GM12878 (cell line): ENCODE results near the gene MIPOL1. TPM values are rescaled to one million over a fixed set of nuclear protein-coding genes. Genes with fewer than 3 reads are reported as not detected.

Source experiments
- ATAC-seq: fragments of 200-7000 bp; cut with Tn5 transposase; 3 replicates; pipeline ENCODE4 v1.9.1; 2020; ENCODE audit warnings: mild to moderate bottlenecking, moderate library complexity
- BruUV-seq: library from RNA; stranded (reverse); fragments of 400-500 nt; replicated peaks from 2 replicates; lab custom pipeline; 2021; lab: Mats Ljungman, UMichigan
- CTCF ChIA-PET: fragments of 300-600 bp; sonication (Branson Sonifier 250); formaldehyde crosslinking; extraction: SDS; loops from one replicate; lab custom pipeline; 2021; ENCODE audit warnings: inconsistent platforms; lab: Yijun Ruan, JAX
- POLR2A ChIA-PET: fragments of 350-600 bp; formaldehyde crosslinking; extraction: SDS; loops from one replicate; lab custom pipeline; 2021; ENCODE audit warnings: inconsistent platforms; lab: Charles Lee
- RAD21 ChIA-PET: fragments of 300-600 bp; sonication (Branson Sonifier 250); formaldehyde crosslinking; loops from one replicate; lab custom pipeline; 2023; ENCODE audit warnings: antibody characterized with exemption; ENCODE audit not compliant: unreplicated experiment; lab: Charles Lee
- SMC1A ChIA-PET: fragments of 300-600 bp; sonication (Branson Sonifier 250); formaldehyde crosslinking; loops from one replicate; lab custom pipeline; 2023; ENCODE audit not compliant: unreplicated experiment, uncharacterized antibody; lab: Charles Lee
- DNase-seq: peaks from one replicate; pipeline ENCODE4 v3.0.0-alpha.2; 2011; ENCODE audit warnings: low read depth, low spot score
- FAIRE-seq: peaks from 3 replicates; lab custom pipeline; 2011; peaks lifted over from hg19 to GRCh38; lab: Jason Lieb, UNC
- H2AFZ ChIP-seq: 2 replicates; pipeline ENCODE4 v1.6.0; 2011; ENCODE audit warnings: low read depth, low read length, control low read depth; ENCODE audit not compliant: control insufficient read depth
- H3K27ac ChIP-seq: 2 replicates; pipeline ENCODE4 v1.5.1; 2011; ENCODE audit warnings: control low read depth; ENCODE audit not compliant: control insufficient read depth, insufficient read depth
- H3K27me3 ChIP-seq, 2 experiments: replicated peaks in 1 of 2; 2 replicates each; pipeline versions ENCODE4 v1.6.0 to v1.6.1; 2011; ENCODE audit warnings: low read length in 1 of 2; ENCODE audit not compliant: control insufficient read depth in 2 of 2, insufficient read depth in 2 of 2
- H3K36me3 ChIP-seq, 2 experiments: 2 replicates each; pipeline ENCODE4 v1.5.1; 2011; ENCODE audit warnings: low read length in 1 of 2; ENCODE audit not compliant: control insufficient read depth in 2 of 2, insufficient read depth in 2 of 2
- H3K4me1 ChIP-seq: 2 replicates; pipeline ENCODE4 v1.6.1; 2011; ENCODE audit warnings: mild to moderate bottlenecking, low read length, moderate library complexity, mixed read lengths; ENCODE audit not compliant: control insufficient read depth, insufficient read depth
- H3K4me2 ChIP-seq: 2 replicates; pipeline ENCODE4 v1.6.0; 2011; ENCODE audit warnings: control low read depth; ENCODE audit not compliant: control insufficient read depth, insufficient read depth
- H3K4me3 ChIP-seq: fragments of 200-600 bp; sonication (generic); 2 replicates; pipeline ENCODE4 v1.5.1; 2016
- H3K79me2 ChIP-seq: 2 replicates; pipeline ENCODE4 v1.6.0; 2011; ENCODE audit warnings: low read length; ENCODE audit not compliant: control insufficient read depth, insufficient read depth
- H3K9ac ChIP-seq: 2 replicates; pipeline ENCODE4 v1.8.0; 2011; ENCODE audit warnings: low read length, control low read depth, mixed read lengths; ENCODE audit not compliant: control insufficient read depth, insufficient read depth
- H3K9me3 ChIP-seq: replicated peaks from 3 replicates; pipeline ENCODE4 v1.5.1; 2011; ENCODE audit warnings: mild to moderate bottlenecking, low read length; ENCODE audit not compliant: control insufficient read depth, insufficient read depth
- H4K20me1 ChIP-seq: 2 replicates; pipeline ENCODE4 v1.6.0; 2011; ENCODE audit not compliant: control insufficient read depth, insufficient read depth
- CREM ChIP-seq: IDR thresholded peaks from 2 replicates; pipeline ENCODE4 v1.6.1; 2014; ENCODE audit warnings: antibody characterized with exemption, low read depth
- EZH2 ChIP-seq: IDR thresholded peaks from 2 replicates; pipeline ENCODE4 v1.6.1; 2012; ENCODE audit warnings: low read depth, mild to moderate bottlenecking, control low read depth, inconsistent platforms, low read length, borderline replicate concordance; ENCODE audit not compliant: control insufficient read depth
- POLR2AphosphoS2 ChIP-seq: IDR thresholded peaks from 2 replicates; pipeline ENCODE4 v1.6.1; 2011; ENCODE audit warnings: low read depth, mild to moderate bottlenecking, low read length, improper control_type of control experiment, moderate library complexity
- STAT3 ChIP-seq: IDR thresholded peaks from 2 replicates; pipeline ENCODE4 v1.6.1; 2011; ENCODE audit warnings: low read depth, low read length, improper control_type of control experiment
- TBL1XR1 ChIP-seq: IDR thresholded peaks from 2 replicates; pipeline ENCODE4 v1.6.1; 2012; ENCODE audit warnings: low read depth, low read length, improper control_type of control experiment
- TCF3 ChIP-seq: IDR thresholded peaks from 2 replicates; pipeline ENCODE4 v1.6.1; 2012; ENCODE audit warnings: low read depth, mild to moderate bottlenecking, low read length, borderline replicate concordance; ENCODE audit not compliant: insufficient read depth
- in situ Hi-C: fragments of 300-500 bp; cut with MboI; formaldehyde crosslinking; loops from 9 replicates; pipeline ENCODE4 v1.14.3; 2018; ENCODE audit warnings: mixed read lengths
- intact Hi-C: fragments of 100-400 bp; cut with micrococcal nuclease; formaldehyde crosslinking; loops from one replicate; pipeline ENCODE4 v1.14.2; 2022; ENCODE audit not compliant: unreplicated experiment
- polyA plus RNA-seq, 11 experiments: library from polyadenylated mRNA; depleted of rRNA in 4 of 11; unstranded in 6 of 11; stranded (reverse) in 5 of 11; fragments of >200 nt; fragmentation: Nextera tagmentation in 4 of 11; fragmentation: Illumina TruSeq in 1 of 11; extraction: Ambion mirVana in 4 of 11; extraction: Trizol in 1 of 11; gene quantifications; 1 replicate in 1 of 11; 2 replicates in 10 of 11; pipeline versions ENCODE4 v1.2.1 to v1.2.3, GENCODE V29; 2011 to 2016; ENCODE audit warnings: inconsistent platforms in 2 of 11, missing spikeins in 2 of 11, low read depth in 1 of 11
- total RNA-seq, 4 experiments: library from RNA; depleted of rRNA in 3 of 4; stranded (reverse); fragments of >200 nt in 3 of 4; fragmentation: Illumina TruSeq in 1 of 4; extraction: Trizol in 1 of 4; gene quantifications; 2 replicates each; pipeline versions ENCODE4 v1.2.1 to v1.2.3, GENCODE V29; 2013 to 2021
- TF ChIP-seq, protein P1 (sequence below): IDR thresholded peaks from 2 replicates; pipeline ENCODE4 v1.6.1; 2012; ENCODE audit warnings: improper control_type of control experiment, low read depth, low read length; ENCODE audit not compliant: insufficient replicate concordance

Gene MIPOL1
- total and polyA plus RNA-seq, 10 of the 15 experiments (the other 5 are each of a cell fraction or from before 2014, with no cell fraction given), result 0.06 TPM; not detected in 9

DNA sequence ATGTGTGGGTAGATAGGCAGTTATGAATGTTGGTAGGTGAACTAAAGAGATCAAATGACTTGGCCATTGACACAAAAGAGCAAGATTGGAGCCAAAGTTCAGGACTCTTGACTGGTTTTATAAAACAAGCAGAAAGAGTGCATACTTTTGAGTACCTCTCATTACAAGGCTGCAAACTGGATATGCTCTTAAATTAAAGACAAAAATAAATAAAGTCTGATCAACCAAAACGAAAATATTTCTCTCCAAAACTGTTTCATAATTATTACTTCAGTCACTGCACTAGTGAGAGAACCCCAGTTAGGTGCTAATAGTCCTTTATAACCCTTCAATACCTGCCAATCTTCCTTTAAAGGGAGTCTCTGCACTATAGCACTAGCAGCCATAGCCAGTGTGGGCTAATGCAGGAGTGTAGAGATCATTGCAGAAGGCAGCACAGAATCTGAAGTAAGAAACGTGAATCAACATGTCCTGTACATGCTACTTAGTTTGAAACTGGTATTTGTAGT is 250.2 kb downstream of the MIPOL1 start (continued):
- TF ChIP-seq, protein P1, sequence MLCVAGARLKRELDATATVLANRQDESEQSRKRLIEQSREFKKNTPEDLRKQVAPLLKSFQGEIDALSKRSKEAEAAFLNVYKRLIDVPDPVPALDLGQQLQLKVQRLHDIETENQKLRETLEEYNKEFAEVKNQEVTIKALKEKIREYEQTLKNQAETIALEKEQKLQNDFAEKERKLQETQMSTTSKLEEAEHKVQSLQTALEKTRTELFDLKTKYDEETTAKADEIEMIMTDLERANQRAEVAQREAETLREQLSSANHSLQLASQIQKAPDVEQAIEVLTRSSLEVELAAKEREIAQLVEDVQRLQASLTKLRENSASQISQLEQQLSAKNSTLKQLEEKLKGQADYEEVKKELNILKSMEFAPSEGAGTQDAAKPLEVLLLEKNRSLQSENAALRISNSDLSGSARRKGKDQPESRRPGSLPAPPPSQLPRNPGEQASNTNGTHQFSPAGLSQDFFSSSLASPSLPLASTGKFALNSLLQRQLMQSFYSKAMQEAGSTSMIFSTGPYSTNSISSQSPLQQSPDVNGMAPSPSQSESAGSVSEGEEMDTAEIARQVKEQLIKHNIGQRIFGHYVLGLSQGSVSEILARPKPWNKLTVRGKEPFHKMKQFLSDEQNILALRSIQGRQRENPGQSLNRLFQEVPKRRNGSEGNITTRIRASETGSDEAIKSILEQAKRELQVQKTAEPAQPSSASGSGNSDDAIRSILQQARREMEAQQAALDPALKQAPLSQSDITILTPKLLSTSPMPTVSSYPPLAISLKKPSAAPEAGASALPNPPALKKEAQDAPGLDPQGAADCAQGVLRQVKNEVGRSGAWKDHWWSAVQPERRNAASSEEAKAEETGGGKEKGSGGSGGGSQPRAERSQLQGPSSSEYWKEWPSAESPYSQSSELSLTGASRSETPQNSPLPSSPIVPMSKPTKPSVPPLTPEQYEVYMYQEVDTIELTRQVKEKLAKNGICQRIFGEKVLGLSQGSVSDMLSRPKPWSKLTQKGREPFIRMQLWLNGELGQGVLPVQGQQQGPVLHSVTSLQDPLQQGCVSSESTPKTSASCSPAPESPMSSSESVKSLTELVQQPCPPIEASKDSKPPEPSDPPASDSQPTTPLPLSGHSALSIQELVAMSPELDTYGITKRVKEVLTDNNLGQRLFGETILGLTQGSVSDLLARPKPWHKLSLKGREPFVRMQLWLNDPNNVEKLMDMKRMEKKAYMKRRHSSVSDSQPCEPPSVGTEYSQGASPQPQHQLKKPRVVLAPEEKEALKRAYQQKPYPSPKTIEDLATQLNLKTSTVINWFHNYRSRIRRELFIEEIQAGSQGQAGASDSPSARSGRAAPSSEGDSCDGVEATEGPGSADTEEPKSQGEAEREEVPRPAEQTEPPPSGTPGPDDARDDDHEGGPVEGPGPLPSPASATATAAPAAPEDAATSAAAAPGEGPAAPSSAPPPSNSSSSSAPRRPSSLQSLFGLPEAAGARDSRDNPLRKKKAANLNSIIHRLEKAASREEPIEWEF, result no peak
- no peak for TF ChIP-seq CREM
- no peak for TF ChIP-seq TCF3
- TF ChIP-seq POLR2AphosphoS2, result no peak
- TF ChIP-seq EZH2, result no peak
- no peak for TF ChIP-seq STAT3

DNA sequence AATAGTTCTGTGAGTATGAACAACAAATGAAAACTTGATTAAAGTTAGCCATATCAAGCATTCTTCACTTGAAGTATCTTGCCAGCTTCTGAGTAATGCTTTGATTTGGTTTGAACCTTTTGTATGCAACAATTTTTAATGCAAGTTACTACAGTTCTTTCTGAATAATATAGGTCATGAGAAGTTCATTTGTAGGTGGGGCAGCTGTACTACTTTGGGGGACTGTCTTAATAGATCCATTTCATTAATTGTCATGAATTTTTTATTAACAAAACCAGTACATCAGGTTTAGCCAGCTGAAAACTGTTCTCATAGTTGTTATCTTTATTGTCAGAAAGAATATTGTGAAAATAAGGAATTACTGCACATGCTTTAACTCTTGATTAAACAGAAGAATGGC is 254.6 kb downstream of the MIPOL1 start:
- ChIA-PET SMC1A (no interaction called here), POLR2A (no interaction called here)
- no peaks in the 10 kb centered on the region for H3K27me3 ChIP-seq
- no peaks in the 10 kb centered on the region for H4K20me1 ChIP-seq
- no peak for TF ChIP-seq TCF3
- TF ChIP-seq TBL1XR1, result no peak
- TF ChIP-seq, all 136 proteins: peak for 0
- ChIA-PET CTCF (no interaction called here), RAD21 (no interaction called here)
- no peak overlapping the region for H2AFZ ChIP-seq
- no TSS peak for BruUV-seq
- H3K4me3 ChIP-seq, result no peak overlapping the region
- ATAC-seq (no peak), DNase-seq (no peak), FAIRE-seq (no peak)
- no peak overlapping the region for H3K4me2 ChIP-seq
- no peak overlapping the region for H3K9ac ChIP-seq
- no peaks in the 10 kb centered on the region for H3K4me1 ChIP-seq
- H3K9me3 ChIP-seq, result no peaks in the 10 kb centered on the region; the same call in 2 of the 3 replicates
- in situ Hi-C loops (no loop called here), intact Hi-C loops (no loop called here)
- H3K79me2 ChIP-seq, result no peaks in the 10 kb centered on the region
- H3K27ac ChIP-seq, result no peak overlapping the region
- no peaks in the 10 kb centered on the region for H3K36me3 ChIP-seq
